WTC11 (cell line): ENCODE measurements around the gene CYB561A3. TPM values are rescaled to one million over a fixed set of nuclear protein-coding genes. Genes with fewer than 3 reads are reported as not detected.

Source experiments
- ATAC-seq: fragments of 200-7000 bp; cut with Tn5 transposase; 2 replicates; pipeline ENCODE4 v1.10.0; 2021; ENCODE audit warnings: mild to moderate bottlenecking, moderate library complexity
- CTCF ChIA-PET: fragments of 300-600 bp; sonication (Branson Sonifier 250); formaldehyde crosslinking; loops from one replicate; lab custom pipeline; 2021; ENCODE audit warnings: antibody characterized with exemption; lab: Charles Lee
- POLR2A ChIA-PET: fragments of 350-600 bp; sonication (Branson Sonifier 250); formaldehyde crosslinking; loops from one replicate; lab custom pipeline; 2021; ENCODE audit warnings: antibody characterized with exemption; lab: Charles Lee
- DNase-seq: peaks from one replicate; pipeline ENCODE4 v3.0.0; 2021; ENCODE audit warnings: low spot score
- H3K27ac Mint-ChIP-seq: 2 replicates; pipeline ENCODE4 v1.8.0; 2021; ENCODE audit warnings: mixed read lengths
- H3K27me3 Mint-ChIP-seq: 2 replicates; pipeline ENCODE4 v1.8.0; 2021; ENCODE audit warnings: low read depth, mild to moderate bottlenecking, moderate library complexity, mixed read lengths
- H3K36me3 Mint-ChIP-seq: 2 replicates; pipeline ENCODE4 v1.8.0; 2021; ENCODE audit warnings: mixed read lengths
- H3K4me1 Mint-ChIP-seq: 2 replicates; pipeline ENCODE4 v1.8.0; 2022; ENCODE audit warnings: mixed read lengths
- H3K4me3 Mint-ChIP-seq: 2 replicates; pipeline ENCODE4 v1.8.0; 2021; ENCODE audit warnings: mild to moderate bottlenecking, moderate library complexity, mixed read lengths
- H3K9me3 Mint-ChIP-seq: 2 replicates; pipeline ENCODE4 v1.8.0; 2021; ENCODE audit warnings: mixed read lengths
- CBFB ChIP-seq: sonication (generic); formaldehyde crosslinking; IDR thresholded peaks from 2 replicates; pipeline ENCODE4 v1.8.1; 2022; ENCODE audit warnings: mild to moderate bottlenecking, low read depth, missing genetic modification reagents
- CREM ChIP-seq: sonication (generic); formaldehyde crosslinking; IDR thresholded peaks from 2 replicates; pipeline ENCODE4 v1.8.1; 2022; ENCODE audit warnings: mild to moderate bottlenecking, missing genetic modification reagents, moderate library complexity
- FOXK1 ChIP-seq: sonication (generic); formaldehyde crosslinking; IDR thresholded peaks from 2 replicates; pipeline ENCODE4 v1.8.0; 2022; ENCODE audit warnings: mild to moderate bottlenecking, moderate library complexity, missing genetic modification reagents
- FOXP1 ChIP-seq: sonication (generic); formaldehyde crosslinking; IDR thresholded peaks from 2 replicates; pipeline ENCODE4 v1.8.0; 2022; ENCODE audit warnings: missing genetic modification reagents, mild to moderate bottlenecking, moderate library complexity, borderline replicate concordance
- GRHL2 ChIP-seq: fragments of 250-450 bp; sonication (Bioruptor Pico); IDR thresholded peaks from 2 replicates; pipeline ENCODE4 v1.8.0; 2022; ENCODE audit warnings: mild to moderate bottlenecking, moderate library complexity; ENCODE audit not compliant: insufficient replicate concordance, severe bottlenecking
- KAT7 ChIP-seq: sonication (generic); formaldehyde crosslinking; IDR thresholded peaks from 2 replicates; pipeline ENCODE4 v1.8.1; 2023; ENCODE audit warnings: missing genetic modification reagents, mild to moderate bottlenecking, borderline replicate concordance
- MYBL2 ChIP-seq: sonication (generic); formaldehyde crosslinking; IDR thresholded peaks from 2 replicates; pipeline ENCODE4 v1.8.1; 2023; ENCODE audit warnings: mild to moderate bottlenecking, moderate library complexity, missing genetic modification reagents
- RELA ChIP-seq: sonication (generic); formaldehyde crosslinking; IDR thresholded peaks from 2 replicates; pipeline ENCODE4 v1.8.1; 2022; ENCODE audit warnings: missing genetic modification reagents, mild to moderate bottlenecking, borderline replicate concordance
- SOX15 ChIP-seq: fragments of 250-450 bp; sonication (Bioruptor Pico); IDR thresholded peaks from 2 replicates; pipeline ENCODE4 v1.9.0; 2021; ENCODE audit warnings: mild to moderate bottlenecking
- SP1 ChIP-seq: sonication (generic); formaldehyde crosslinking; conservative IDR thresholded peaks from 2 replicates; pipeline ENCODE4 v1.8.1; 2022; ENCODE audit warnings: missing genetic modification reagents
- TCF7 ChIP-seq: sonication (generic); formaldehyde crosslinking; IDR thresholded peaks from 2 replicates; pipeline ENCODE4 v1.8.0; 2022; ENCODE audit warnings: mild to moderate bottlenecking, low read depth, missing genetic modification reagents, moderate library complexity
- ZNF219 ChIP-seq: sonication (generic); formaldehyde crosslinking; IDR thresholded peaks from 2 replicates; pipeline ENCODE4 v1.8.0; 2023; ENCODE audit warnings: missing genetic modification reagents, mild to moderate bottlenecking, borderline replicate concordance
- ZNF232 ChIP-seq: sonication (generic); formaldehyde crosslinking; IDR thresholded peaks from 2 replicates; pipeline ENCODE4 v1.8.0; 2022; ENCODE audit warnings: mild to moderate bottlenecking, missing genetic modification reagents
- ZNF263 ChIP-seq: sonication (generic); formaldehyde crosslinking; IDR thresholded peaks from 2 replicates; pipeline ENCODE4 v1.8.1; 2022; ENCODE audit warnings: low read depth, mild to moderate bottlenecking, moderate library complexity, missing genetic modification reagents
- total RNA-seq: library from RNA; stranded (reverse); gene quantifications from 3 replicates; pipeline ENCODE4 v1.2.3, GENCODE V29; 2021
- TF ChIP-seq, protein P1 (sequence below): sonication (generic); formaldehyde crosslinking; IDR thresholded peaks from 2 replicates; pipeline ENCODE4 v1.8.0; 2022; ENCODE audit warnings: missing genetic modification reagents
- TF ChIP-seq, protein P2 (sequence below): sonication (generic); formaldehyde crosslinking; IDR thresholded peaks from 2 replicates; pipeline ENCODE4 v1.8.1; 2023; ENCODE audit warnings: mild to moderate bottlenecking, missing genetic modification reagents, moderate library complexity
- TF ChIP-seq, protein P3 (sequence below): sonication (generic); formaldehyde crosslinking; IDR thresholded peaks from 2 replicates; pipeline ENCODE4 v1.8.0; 2022; ENCODE audit warnings: mild to moderate bottlenecking, missing genetic modification reagents
- TF ChIP-seq, protein P4 (sequence below): sonication (generic); formaldehyde crosslinking; IDR thresholded peaks from 2 replicates; pipeline ENCODE4 v1.8.0; 2022; ENCODE audit warnings: mild to moderate bottlenecking, missing genetic modification reagents
- TF ChIP-seq, protein P5 (sequence below): fragments of 250-450 bp; sonication (Bioruptor Pico); IDR thresholded peaks from 2 replicates; pipeline ENCODE4 v1.9.0; 2021; ENCODE audit warnings: moderate library complexity, mild to moderate bottlenecking, inconsistent platforms, borderline replicate concordance

Gene CYB561A3
- total RNA-seq, 1 experiment from 2014 or later, result 38.8 TPM

DNA sequence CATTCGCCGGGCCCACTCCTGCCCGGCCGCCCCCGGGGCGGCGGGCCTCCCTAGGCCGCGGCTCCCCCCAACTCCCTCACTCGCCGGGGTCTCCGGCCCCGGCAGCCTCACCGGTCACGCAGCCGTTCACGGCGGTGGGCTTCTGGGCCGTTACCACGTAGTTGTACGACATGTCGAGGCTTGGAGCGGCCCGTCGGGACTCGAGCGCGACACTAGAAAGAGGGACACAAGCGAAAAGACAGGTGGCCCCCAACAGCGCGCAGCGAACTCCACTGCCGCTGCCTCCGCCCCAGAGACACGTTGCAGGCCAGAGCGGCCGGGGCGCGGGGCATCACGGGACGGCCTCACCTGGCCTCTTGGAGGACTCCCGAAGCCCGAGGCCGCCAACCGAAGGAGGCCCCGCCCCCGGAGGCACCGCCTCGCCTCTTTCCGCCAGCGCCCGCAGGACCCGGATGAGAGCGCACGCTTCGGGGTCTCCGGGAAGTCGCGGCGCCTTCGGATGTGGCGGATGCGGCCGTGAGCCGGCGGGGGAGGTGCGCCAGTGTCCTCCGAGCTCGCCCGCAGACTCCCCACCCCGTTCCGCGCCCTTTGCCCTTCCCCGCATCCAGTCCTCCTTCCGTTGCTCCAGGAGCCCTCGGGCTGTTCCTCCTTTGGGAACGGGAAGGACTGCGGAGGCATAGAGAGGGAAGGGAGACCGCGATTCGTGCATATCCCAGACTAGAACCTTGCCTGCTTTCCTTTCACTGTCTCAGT lies 28.7 kb downstream of the CYB561A3 start, which contains the start of the genes DDB1 and TKFC (continued):
- no peak for TF ChIP-seq RELA
- TF ChIP-seq, protein P1, sequence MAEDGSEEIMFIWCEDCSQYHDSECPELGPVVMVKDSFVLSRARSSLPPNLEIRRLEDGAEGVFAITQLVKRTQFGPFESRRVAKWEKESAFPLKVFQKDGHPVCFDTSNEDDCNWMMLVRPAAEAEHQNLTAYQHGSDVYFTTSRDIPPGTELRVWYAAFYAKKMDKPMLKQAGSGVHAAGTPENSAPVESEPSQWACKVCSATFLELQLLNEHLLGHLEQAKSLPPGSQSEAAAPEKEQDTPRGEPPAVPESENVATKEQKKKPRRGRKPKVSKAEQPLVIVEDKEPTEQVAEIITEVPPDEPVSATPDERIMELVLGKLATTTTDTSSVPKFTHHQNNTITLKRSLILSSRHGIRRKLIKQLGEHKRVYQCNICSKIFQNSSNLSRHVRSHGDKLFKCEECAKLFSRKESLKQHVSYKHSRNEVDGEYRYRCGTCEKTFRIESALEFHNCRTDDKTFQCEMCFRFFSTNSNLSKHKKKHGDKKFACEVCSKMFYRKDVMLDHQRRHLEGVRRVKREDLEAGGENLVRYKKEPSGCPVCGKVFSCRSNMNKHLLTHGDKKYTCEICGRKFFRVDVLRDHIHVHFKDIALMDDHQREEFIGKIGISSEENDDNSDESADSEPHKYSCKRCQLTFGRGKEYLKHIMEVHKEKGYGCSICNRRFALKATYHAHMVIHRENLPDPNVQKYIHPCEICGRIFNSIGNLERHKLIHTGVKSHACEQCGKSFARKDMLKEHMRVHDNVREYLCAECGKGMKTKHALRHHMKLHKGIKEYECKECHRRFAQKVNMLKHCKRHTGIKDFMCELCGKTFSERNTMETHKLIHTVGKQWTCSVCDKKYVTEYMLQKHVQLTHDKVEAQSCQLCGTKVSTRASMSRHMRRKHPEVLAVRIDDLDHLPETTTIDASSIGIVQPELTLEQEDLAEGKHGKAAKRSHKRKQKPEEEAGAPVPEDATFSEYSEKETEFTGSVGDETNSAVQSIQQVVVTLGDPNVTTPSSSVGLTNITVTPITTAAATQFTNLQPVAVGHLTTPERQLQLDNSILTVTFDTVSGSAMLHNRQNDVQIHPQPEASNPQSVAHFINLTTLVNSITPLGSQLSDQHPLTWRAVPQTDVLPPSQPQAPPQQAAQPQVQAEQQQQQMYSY (CRISPR knock-in tag), result peak; percentile 61
- peak; percentile 6; the same call in 1 of the 2 replicates for TF ChIP-seq TCF7 (CRISPR knock-in tag)
- TF ChIP-seq, protein P2, sequence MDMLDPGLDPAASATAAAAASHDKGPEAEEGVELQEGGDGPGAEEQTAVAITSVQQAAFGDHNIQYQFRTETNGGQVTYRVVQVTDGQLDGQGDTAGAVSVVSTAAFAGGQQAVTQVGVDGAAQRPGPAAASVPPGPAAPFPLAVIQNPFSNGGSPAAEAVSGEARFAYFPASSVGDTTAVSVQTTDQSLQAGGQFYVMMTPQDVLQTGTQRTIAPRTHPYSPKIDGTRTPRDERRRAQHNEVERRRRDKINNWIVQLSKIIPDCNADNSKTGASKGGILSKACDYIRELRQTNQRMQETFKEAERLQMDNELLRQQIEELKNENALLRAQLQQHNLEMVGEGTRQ (CRISPR knock-in tag), result peak; percentile 66
- peak; percentile 80; the same call in 1 of the 2 replicates for TF ChIP-seq ZNF219 (CRISPR knock-in tag)
- TF ChIP-seq CREM (CRISPR knock-in tag), result peak; percentile 55; the same call in 1 of the 2 replicates
- peak; percentile 56; the same call in 1 of the 2 replicates for TF ChIP-seq FOXP1 (CRISPR knock-in tag)
- peak; percentile 71 for TF ChIP-seq FOXK1 (CRISPR knock-in tag)
- TF ChIP-seq, protein P3, sequence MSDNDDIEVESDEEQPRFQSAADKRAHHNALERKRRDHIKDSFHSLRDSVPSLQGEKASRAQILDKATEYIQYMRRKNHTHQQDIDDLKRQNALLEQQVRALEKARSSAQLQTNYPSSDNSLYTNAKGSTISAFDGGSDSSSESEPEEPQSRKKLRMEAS (CRISPR knock-in tag), result peak; percentile 96
- 0 out of 2 replicates have a peak, but pooled peaks have one; percentile 93 for TF ChIP-seq MYBL2 (CRISPR knock-in tag)
- TF ChIP-seq SP1 (CRISPR knock-in tag), result peak; percentile 92
- TF ChIP-seq KAT7 (CRISPR knock-in tag), result 0 out of 2 replicates have a peak, but pooled peaks have one; percentile 52
- TF ChIP-seq, protein P4, sequence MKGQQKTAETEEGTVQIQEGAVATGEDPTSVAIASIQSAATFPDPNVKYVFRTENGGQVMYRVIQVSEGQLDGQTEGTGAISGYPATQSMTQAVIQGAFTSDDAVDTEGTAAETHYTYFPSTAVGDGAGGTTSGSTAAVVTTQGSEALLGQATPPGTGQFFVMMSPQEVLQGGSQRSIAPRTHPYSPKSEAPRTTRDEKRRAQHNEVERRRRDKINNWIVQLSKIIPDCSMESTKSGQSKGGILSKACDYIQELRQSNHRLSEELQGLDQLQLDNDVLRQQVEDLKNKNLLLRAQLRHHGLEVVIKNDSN (CRISPR knock-in tag), result peak; percentile 78; the same call in 1 of the 2 replicates
- TF ChIP-seq GRHL2 (CRISPR knock-in tag), result no peak
- peak; percentile 89; the same call in 1 of the 2 replicates for TF ChIP-seq CBFB
- no peak for TF ChIP-seq SOX15 (CRISPR knock-in tag)
- peak; percentile 97 for TF ChIP-seq ZNF232 (CRISPR knock-in tag)
- TF ChIP-seq, all 79 proteins: peak for 25

DNA sequence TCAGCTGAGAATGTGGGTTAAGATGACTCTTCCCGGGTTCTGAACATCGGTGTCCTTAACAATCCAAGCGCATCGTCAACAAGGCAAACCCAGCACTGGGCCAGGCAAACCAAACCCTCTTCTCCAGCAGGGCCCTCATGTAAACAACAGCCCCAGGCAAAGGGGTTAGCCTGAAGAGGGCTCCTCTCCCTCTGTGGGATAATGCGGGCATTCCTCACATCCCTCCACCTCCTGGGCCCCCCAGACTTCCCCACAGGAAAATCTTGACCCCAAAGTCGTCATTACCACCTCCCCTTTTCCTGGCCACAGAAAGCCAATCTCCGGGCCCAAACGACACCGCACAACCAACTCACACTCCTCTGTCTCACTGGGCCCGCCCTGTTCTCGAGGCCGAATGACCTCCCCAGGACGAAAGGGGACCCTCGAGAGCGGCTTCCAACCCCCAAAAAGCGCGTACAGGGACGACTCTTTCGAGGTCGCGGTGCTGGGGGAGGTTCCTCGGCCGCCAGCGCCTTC lies 29.3 kb downstream of the CYB561A3 start:
- peak; percentile 25; the same call in 1 of the 2 replicates for TF ChIP-seq TCF7 (CRISPR knock-in tag)
- TF ChIP-seq ZNF263 (CRISPR knock-in tag), result no peak
- TF ChIP-seq, protein P5, sequence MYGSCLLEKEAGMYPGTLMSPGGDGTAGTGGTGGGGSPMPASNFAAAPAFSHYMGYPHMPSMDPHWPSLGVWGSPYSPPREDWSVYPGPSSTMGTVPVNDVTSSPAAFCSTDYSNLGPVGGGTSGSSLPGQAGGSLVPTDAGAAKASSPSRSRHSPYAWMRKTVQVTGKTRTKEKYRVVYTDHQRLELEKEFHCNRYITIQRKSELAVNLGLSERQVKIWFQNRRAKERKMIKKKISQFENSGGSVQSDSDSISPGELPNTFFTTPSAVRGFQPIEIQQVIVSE (CRISPR knock-in tag), result no peak
- TF ChIP-seq ZNF232 (CRISPR knock-in tag), result no peak
- peak; percentile 3; the same call in 1 of the 2 replicates for ATAC-seq
- Mint-ChIP-seq H3K27ac (peak overlapping the region; percentile 43), H3K9me3 (no peaks in the 10 kb centered on the region), H3K4me3 (peak overlapping the region; percentile 98), H3K27me3 (no peaks in the 10 kb centered on the region), H3K4me1 (peaks cover 48% of the 10 kb centered on the region), H3K36me3 (peaks cover 28% of the 10 kb centered on the region)
- DNase-seq, result no peak
- ChIA-PET CTCF (interaction anchor here (1.3 kb wide), 1 partner anchor 53 kb away, joined by 3 read pairs; no protein-coding TSS in a partner anchor), POLR2A (no interaction called here)
